GM12864 (cell line): Measurements from ENCODE around the gene GOLGA5.
"Not testable (repeated sequence)": the region's sequence is repeated elsewhere in the genome, so short reads cannot be mapped to it uniquely, and the experiment has no call there.

Experiments
- DNase-seq: peaks from one replicate; pipeline ENCODE4 v3.0.0-alpha.2; 2011; ENCODE audit warnings: low read depth
- H3K4me3 ChIP-seq: 2 replicates; pipeline ENCODE4 v1.5.1; 2011; ENCODE audit warnings: mild to moderate bottlenecking, low read depth, low read length, control low read depth
- CTCF ChIP-seq: IDR thresholded peaks from 2 replicates; pipeline ENCODE4 v1.5.1; 2011; ENCODE audit warnings: low read depth, mild to moderate bottlenecking, moderate library complexity, low read length, control low read depth, inconsistent platforms; ENCODE audit errors: missing control alignments

Gene GOLGA5

GRCh38 chr14:92793709-92794546 is at the start of gene GOLGA5:
GOLGA5 (plus strand) TSS chr14:92794305; CDS start chr14:92797438, 3,133 bp downstream.
- no peak for TF ChIP-seq CTCF
- DNase-seq = peak; percentile 94

DNA sequence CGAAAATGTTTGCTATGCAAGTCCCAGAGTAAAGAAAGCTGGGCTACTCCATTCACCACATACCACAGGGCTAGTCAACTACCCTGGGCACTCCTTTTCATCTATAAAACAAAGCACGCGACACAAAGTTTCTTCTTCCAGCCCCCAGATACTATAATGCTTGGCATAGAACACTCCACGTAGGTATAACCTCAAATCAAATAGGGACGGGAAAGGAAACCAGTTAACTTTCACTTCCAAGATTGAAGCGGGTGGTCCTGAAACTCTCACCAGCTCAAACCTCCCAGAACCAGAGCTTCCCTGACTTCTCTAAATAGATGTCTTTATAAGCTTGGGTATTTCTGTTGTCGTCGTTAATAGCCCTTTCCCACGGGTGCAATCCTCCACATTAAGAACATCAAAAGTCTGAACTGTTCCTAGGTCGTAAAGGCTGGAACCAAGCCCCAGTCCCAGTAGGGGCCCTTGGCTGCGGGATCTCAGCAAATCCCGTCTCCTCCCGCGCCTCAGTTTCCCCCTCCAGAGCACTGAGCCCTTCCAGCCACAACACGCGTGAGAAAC is 46.3 kb upstream of the GOLGA5 start:
- DNase-seq = no peak
- TF ChIP-seq CTCF = no peak
- H3K4me3 ChIP-seq = peak overlapping the region; percentile 65

More at GRCh38 chr14:92793709-92794546, at the start of gene GOLGA5:
- H3K4me3 ChIP-seq = peak within 1 kb of the TSS; percentile 78

DNA sequence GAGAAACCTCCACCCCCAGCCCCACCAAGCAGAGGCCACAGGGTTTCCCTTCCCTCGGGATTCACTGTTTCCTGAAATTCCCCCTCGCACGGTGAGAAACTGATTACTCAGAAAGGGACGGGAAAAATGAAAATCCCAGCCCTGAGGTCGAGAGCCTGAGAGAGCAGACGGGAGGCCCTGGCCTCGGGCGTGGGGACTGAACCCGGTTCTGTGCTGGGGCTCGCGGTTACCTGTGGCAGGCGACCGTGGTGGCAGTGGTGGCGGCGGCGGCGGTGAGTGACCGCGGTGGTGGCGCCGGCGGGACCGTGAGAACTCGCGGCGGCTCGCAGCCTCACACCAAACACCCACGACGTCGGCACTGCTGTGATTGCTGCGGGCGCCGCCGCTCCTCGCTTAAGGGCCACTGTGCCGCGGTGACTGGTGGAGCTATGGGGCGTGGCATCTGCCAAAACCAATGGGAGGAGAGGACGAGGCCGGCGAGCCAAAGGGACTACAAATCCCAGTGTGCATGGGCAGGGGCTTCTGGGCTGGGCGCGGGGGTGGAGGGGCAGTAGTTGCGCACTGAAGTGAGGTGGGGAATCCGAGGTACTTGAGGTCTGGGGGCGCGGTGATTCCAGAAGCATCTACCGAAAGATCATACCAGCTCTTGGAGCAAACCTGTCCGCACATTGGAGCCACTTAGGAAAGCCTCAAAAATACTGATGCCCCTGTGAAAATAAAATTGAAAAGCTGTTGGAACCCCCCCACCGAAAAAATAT is 45.7 kb upstream of the GOLGA5 start, which contains the start of gene LGMN:
Gene LGMN (minus strand): TSS at position 369 of the 758 bp plus-strand sequence. CDS start 15,841 bp downstream, outside the sequence.
- peak within 1 kb of the TSS; percentile 65 for H3K4me3 ChIP-seq
- TF ChIP-seq CTCF = no peak
- peak; percentile 90 for DNase-seq

DNA sequence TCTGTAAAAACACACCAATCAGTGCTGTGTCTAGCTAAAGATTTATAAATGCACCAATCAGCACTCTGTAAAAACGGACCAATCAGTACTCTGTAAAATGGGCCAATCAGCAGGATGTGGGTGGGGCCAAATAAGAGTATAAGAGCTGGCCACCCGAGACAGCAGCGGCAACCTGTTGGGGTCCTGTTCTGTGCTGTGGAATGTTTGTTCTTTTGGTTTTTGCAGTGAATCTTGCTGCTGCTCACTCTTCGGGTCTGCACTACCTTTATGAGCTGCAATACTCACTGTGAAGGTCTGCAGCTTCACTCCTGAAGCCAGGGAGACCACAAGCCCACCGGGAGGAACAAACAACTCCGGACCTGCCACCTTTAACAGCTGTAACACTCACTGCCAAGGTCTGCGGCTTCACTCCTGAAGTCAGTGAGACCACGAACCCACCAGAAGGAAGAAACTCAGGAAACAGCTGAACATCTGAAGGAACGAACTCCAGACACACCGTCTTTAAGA is 43.8 kb upstream of the GOLGA5 start:
- not testable (repeated sequence) for DNase-seq
- peak overlapping the region; percentile 27 for H3K4me3 ChIP-seq

DNA sequence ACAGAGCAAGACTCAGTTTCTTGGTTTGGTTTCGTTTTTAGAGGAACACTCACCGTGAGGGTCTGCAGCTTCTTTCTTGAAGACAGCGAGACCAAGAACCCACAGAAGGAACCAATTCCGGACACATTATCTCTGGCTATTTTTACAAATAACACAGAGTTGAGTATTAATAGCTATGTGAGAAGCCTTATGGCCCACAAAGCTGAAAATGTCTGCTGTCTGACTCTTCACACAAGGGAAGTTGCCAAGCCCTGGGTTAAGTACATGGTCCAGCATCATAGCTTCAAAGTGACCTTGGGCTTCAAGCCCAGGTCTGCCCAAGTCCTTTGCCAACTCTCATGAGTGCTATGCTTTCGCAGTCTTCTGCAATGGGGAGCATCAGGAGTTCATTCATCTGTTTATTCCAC is 43.1 kb upstream of the GOLGA5 start:
- peak overlapping the region; percentile 0; the same call in 1 of the 2 replicates for H3K4me3 ChIP-seq
- TF ChIP-seq CTCF = no peak
- DNase-seq = peak; percentile 74

- no peak overlapping the region for H3K4me3 ChIP-seq
- no peak for DNase-seq
Measured at GRCh38 chr14:92751819-92752218, 42.3 kb upstream of the GOLGA5 start.

More at GRCh38 chr14:92751819-92752218, 42.3 kb upstream of the GOLGA5 start:
- TF ChIP-seq CTCF = no peak
